NCI-H524 treated with DMSO at 0.1 percent for 48 hours (cell line): Measurements from ENCODE around the gene HLA-DPB1.
"Not testable (repeated sequence)": the region's sequence is repeated elsewhere in the genome, so short reads cannot be mapped to it uniquely, and the experiment has no call there.

Source experiments
- DNase-seq: peaks from one replicate; lab custom pipeline; 2025; lab: John Stamatoyannopoulos, UW

Gene HLA-DPB1

GRCh38 chr6:33071569-33071968 lies 4.2 kb upstream of the HLA-DPB1 start:
- no peak for DNase-seq

DNA sequence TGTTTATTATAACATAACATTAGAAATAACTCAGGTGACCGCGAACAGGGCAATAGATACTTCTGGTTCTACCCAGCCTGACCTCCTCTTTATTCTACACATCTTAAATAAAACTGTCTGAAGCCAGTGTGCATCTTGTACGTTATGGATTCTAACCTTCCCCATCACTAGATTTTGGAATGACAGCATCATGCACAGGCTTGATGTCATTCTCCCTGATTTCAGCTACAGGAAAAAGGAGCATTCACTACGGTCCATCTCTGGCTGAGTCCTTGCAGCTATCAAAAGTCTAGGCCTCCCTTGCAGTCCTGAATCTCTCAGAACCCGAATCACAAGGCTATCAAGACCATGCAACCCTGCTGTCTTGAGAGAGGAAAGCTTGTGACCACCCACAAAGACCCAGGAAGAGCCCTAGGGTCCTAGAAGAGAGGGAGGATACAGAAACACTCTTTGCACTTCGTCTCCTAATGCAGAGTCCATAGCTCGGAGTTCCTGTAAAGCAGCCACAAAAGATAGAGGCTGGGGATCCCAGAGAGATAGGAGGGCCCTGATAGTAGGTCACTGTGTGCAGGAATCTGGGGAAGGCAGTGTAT lies 3.2 kb upstream of the HLA-DPB1 start:
- no peak for DNase-seq

GRCh38 chr6:33073431-33073871 lies 2.3 kb upstream of the HLA-DPB1 start, which contains the start of gene HLA-DPA1:
Gene HLA-DPA1, minus strand, starts transcription at chr6:33073649.
- no peak for DNase-seq

GRCh38 chr6:33075208-33075567 lies 602 bp upstream of the HLA-DPB1 start:
- DNase-seq: no peak

DNA sequence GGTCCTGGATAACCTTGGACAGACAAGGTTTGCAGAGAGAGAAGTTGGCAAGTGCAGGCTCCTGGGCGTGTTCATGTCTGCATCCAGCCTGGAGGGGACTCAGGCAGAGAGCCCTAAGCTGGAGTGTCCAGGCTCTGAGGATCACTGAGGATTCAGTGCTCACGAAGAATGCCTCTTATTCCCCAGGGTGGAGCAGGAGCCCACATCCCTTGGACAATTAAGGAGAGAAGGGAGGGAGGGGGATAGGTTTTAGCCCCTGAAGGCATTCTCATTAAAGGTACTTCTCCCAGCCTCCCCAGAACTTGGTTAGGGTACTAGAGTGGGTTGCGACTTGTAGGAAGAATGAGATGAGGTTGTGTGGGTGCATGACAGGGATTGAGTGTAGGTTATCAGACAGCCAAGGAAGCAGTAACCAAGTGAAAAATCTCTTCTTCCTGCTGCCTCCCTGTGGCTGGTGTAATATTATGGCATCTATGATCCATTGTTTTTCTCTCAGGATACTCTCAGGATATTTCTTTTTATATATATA lies 680 bp downstream of the HLA-DPB1 start:
- no peak for DNase-seq

DNA sequence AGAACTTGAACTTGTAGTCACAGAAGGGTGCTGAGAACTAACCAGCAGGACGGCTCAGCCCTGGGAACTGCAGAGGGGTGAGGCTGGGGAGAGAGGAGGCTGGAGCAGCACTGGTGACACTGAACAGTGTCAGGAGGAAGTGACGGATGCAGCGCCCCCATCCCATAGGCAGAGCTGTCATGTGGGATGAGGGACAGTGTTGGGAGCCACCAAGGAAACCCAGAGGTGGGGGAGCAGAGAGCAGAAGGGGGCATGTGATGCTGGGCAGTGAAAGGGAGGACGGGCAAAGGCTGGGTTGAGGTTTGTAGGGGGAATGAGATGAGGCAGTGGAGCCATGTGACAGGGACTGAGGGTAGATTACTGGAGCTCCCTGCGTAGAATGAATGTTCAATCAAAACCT lies 2.1 kb downstream of the HLA-DPB1 start:
- no peak for DNase-seq

DNA sequence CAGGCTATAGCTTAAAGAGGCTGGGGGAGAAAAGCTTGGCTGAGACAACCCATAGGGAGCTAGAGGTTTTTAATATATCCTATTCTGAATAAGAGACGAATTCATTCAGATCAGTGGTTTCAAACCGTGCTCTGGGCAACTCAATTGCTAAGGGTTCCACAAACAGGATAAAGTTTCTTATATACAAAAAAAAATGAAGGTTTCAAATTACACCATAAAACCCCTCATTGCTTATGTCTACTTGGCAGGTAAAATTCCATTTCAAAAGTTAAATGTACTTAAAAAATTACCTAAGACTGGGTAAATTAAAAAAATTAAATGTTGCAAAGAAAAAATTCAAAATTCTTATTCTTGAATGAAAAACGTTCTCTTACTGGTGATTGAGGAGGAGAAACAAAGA lies 2.7 kb downstream of the HLA-DPB1 start:
- DNase-seq: no peak

- DNase-seq: no peak
Measured at GRCh38 chr6:33078919-33079521, 3.2 kb downstream of the HLA-DPB1 start.

DNA sequence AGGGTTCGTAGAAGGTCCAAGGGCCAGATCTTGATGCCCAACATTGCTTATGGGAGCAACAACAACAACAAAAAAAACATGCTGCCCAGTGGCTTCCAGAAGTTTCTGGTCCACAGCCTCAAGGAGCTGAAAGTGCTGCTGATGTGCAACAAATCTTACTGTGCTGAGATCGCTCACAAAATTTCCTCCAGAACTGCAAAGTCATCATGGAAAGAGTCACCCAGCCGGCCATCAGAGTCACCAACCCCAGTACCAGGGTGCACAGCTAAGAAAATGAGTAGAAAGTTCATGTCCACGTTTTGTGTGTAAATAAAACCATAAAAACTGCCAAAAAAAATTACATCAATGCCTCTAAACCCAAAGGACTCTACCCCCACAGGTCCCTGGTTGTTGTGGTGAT lies 3.8 kb downstream of the HLA-DPB1 start:
- DNase-seq: no peak

GRCh38 chr6:33080127-33081089 lies 4.6 kb downstream of the HLA-DPB1 start:
- no peak for DNase-seq

GRCh38 chr6:33081098-33081824 lies 5.5 kb downstream of the HLA-DPB1 start:
- no peak for DNase-seq

GRCh38 chr6:33082702-33083101 lies 6.9 kb downstream of the HLA-DPB1 start:
- no peak for DNase-seq

DNA sequence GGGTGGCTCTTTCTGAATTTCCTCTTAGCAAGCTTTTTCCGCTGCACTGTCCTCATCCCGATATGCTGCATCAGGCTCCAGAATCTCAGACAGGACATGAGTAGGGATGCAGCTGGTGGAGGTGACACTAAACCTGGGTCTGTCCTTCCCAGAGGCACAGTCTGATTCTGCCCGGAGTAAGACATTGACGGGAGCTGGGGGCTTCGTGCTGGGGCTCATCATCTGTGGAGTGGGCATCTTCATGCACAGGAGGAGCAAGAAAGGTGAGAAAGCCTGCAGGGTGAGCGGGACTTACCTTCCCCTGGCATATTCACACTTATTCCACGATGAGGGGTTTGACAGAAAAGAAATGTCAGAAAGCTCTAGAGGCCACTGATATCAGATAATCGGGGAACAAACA lies 9.8 kb downstream of the HLA-DPB1 start:
- no peak for DNase-seq

DNA sequence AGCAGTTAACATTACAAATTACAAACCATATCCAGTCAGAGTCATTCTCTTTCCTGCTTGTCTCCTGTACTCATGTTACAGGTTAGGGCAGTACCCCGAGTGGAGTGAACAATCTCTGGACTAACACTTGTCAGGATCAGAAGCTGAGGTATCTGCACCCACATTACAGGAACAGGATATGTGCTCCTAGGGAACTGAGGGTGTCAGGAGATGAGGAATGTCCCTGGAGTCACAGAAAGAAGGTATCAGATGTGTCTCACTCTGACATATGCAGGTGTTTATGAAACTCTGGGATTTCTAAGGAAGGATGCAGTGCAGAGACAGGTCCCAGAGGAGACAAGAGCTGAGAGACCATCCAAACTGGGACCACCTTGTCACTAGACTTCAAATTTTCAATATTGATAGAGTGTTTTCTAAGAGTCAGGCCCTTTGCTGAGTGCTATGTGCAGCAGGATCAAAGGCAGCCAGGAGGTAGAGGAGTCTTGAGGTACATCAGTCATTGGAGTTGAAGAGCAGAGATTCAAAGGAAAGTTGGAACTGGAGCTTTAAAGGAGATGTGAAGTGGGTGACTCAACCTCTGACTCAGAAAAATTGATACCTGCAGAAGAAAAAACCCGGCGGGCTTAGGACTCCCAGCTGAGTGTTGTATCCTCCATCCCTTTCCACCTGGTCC lies 12.6 kb downstream of the HLA-DPB1 start:
- DNase-seq: no peak

DNA sequence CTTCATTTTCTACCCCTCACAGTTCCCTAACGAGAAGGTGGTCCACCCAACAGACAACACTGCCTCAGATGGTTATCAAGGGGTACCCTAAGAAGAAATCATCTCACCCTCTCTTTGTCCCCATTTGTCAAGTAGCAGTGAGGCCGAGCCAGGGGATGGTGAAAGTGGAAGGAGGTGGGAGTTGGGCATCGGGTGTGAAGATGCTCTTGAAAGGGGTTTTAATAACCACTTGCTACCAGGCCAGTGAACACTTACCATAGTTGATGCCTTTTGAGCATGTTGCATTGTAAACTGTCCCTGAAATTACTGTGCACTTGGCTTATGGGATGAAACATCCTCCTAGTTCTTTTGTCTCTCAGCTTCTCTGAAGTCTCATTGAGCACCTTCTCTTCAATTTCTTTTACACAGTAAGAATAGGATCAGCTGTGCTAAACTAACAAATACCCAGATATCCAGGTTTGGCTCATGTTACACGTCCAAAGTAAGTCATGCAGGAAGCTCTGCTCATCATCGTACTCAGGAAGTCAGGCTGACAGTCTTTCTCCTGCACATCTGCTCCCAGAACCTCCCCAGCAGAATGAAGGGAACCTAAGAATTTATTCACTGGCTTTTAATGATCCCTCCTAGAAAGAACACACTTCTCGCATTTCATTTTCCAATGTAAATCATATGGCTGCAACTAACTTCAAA lies 13.3 kb downstream of the HLA-DPB1 start:
- DNase-seq: no peak

DNA sequence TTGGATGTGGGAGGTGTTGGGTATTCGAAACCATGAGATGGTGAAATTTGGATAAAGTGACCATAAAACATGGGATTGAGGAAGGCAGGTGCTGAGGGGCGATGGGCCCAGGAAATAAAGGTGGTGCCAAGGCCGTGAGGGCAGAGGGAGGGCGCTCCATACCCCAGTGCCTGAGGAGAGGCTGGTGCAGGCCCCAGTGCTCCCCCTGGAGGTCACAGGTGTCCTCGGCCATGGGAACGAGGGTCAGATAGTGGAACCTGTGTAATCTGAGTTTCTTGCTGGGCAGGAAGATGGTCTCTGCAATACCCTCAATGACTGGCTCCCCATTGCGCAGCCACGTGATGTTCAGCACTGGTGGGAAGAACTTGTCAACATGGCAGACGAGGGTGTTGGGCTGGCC lies 16.2 kb downstream of the HLA-DPB1 start:
- no peak for DNase-seq

DNA sequence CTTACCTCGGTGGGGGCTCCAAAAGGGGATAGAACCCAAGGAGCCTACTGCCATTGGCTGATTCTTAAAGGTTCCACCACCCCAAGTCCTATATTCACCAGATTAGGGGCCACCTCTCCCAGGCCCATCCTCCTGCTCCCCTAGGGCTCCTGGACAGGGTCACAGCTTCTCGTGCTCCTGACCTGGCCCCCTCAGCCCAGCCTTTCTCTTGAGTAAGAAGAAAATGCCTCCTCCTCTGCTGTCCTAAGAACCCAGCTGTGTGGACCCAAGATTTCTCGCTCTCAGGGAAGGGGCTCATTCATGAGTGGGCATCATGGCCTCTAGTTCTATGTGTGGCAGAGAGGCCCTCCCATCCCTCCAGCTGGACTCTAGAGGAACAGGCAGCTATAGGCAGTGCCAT lies 16.6 kb downstream of the HLA-DPB1 start:
- no peak for DNase-seq

DNA sequence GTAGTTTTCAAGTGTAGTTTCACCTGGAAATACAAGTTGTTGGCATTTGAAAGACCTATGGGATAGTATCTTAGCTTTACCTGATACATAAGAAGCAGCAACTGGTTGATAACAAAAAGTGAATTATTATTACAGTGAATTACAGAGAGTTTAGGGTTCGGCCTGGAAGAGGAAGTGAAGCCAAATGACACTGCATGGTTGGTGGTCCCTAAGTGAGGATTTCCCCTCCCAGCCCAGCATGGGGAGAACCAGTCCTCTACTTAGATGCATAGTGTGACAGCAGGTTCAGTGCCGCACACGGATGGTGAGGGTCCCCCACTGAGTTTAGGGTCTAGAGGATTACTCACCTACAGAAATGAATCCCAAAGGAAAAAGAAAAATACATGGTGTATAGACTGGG lies 18.1 kb downstream of the HLA-DPB1 start:
- no peak for DNase-seq

DNA sequence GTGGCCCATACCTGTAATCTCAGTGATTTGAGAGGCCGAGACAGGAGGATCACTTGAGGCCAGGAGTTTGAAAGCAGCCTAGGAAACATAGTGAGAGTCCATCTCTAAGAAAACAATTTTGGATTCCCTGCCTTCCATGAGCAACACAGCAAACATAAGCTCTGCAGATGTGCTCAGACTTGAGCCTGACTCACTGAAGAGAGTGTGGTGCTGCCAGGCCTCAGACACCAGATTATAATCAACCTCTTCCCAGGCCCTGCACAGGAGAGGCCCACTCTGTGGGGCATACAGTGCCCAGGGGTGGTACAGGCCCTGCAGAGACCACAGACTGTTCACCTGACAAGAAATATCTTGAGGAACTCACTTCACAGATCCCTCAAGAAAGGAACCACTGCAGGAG lies 19.9 kb downstream of the HLA-DPB1 start:
- DNase-seq: no peak

GRCh38 chr6:33101121-33101737 lies 25.4 kb downstream of the HLA-DPB1 start:
- not testable (repeated sequence) for DNase-seq
